ENCODE data around the gene TMCO4.

TMCO4 gene

GRCh38 chr1:19644395-19644680 is 155.4 kb downstream of the TMCO4 start:
- Histone ChIP-seq H3K27me3 (ENCODE audit: insufficient read depth, low read length) (no peaks in the 10 kb centered on the region; the same call in 1 of the 2 replicates), H4K20me1 (ENCODE audit: insufficient read depth, low read length) (no peaks in the 10 kb centered on the region), H3K9ac (ENCODE audit: low read length) (peak overlapping the region; percentile 59; the same call in 1 of the 2 replicates), H3K9me2 (ENCODE audit: low read depth, low read length) (no peaks in the 10 kb centered on the region), H3K27ac (ENCODE audit: low read depth, low read length, poor library complexity, severe bottlenecking) (no peak overlapping the region), H3K4me3 (ENCODE audit: low read depth, low read length, poor library complexity, severe bottlenecking) (peak overlapping the region; percentile 63), H3K9me3 (ENCODE audit: low read length) (no peaks in the 10 kb centered on the region), H2AFZ (ENCODE audit: low read length) (no peak overlapping the region), H3K4me1 (ENCODE audit: insufficient read depth, low read length, severe bottlenecking) (peaks cover 37% of the 10 kb centered on the region), H3F3A (ENCODE audit: insufficient read depth, low read length) (no peaks in the 10 kb centered on the region), H3K79me2 (ENCODE audit: insufficient read depth, low read length) (no peaks in the 10 kb centered on the region), H3K36me3 (ENCODE audit: insufficient read depth, low read length) (no peaks in the 10 kb centered on the region), H3K4me2 (ENCODE audit: low read length) (peak overlapping the region; percentile 71)
- no peak for TF ChIP-seq EZH2 (IDR thresholded peaks at IDR 0.05; ENCODE audit: borderline replicate concordance, low read length)
- TF ChIP-seq, protein P1, sequence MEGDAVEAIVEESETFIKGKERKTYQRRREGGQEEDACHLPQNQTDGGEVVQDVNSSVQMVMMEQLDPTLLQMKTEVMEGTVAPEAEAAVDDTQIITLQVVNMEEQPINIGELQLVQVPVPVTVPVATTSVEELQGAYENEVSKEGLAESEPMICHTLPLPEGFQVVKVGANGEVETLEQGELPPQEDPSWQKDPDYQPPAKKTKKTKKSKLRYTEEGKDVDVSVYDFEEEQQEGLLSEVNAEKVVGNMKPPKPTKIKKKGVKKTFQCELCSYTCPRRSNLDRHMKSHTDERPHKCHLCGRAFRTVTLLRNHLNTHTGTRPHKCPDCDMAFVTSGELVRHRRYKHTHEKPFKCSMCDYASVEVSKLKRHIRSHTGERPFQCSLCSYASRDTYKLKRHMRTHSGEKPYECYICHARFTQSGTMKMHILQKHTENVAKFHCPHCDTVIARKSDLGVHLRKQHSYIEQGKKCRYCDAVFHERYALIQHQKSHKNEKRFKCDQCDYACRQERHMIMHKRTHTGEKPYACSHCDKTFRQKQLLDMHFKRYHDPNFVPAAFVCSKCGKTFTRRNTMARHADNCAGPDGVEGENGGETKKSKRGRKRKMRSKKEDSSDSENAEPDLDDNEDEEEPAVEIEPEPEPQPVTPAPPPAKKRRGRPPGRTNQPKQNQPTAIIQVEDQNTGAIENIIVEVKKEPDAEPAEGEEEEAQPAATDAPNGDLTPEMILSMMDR (IDR thresholded peaks at IDR 0.05; ENCODE audit: low read length) = no peak

DNA sequence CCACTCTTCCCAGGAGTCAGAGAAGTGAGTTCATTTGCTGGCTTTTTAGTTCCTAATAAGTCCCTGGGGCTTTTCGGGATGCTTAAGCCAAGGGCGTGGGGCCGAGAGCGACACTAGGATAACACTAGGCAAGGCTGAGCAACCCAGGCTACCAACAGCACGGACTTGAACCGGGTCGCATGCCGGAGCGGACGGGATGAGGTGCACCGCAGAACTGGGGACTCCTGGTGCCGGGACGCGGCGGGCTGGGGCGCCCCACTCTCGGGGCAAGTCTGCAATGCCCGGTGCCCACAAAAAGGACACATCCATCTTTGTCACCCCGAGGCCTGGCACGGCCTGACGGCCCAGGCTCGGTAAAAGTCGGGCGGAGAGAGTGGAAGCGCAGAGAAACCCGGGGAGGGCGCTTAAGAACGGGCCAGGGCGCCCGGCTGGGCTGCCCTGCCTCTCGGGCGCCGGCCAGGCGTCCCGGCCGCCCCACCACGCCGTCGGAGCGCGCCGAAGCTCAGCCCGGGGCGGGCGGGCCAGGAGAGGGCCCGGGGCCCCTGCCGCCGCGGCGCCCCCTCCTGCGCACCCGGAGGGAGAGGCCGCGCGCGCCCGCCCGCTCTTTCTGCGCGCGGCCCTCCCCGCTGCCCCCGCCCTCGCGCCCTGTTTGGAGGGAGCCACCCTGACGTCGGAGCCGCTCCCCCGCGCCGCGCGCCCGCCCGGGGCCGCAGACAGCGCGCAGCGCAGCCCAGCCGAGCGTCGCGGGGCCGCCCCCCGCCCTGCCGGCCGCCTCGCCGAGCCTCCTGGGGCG is 155.9 kb downstream of the TMCO4 start, which contains the start of gene NBL1:
Gene NBL1, plus strand, starts transcription at position 710 of the 793 bp plus-strand sequence. CDS start 10,720 bp downstream, outside the sequence.
- H2AFZ ChIP-seq (ENCODE audit: low read length) = no peak within 1 kb of the TSS
- no peak within 1 kb of the TSS for H3K27ac ChIP-seq (ENCODE audit: low read depth, low read length, poor library complexity, severe bottlenecking)
- H3K36me3 ChIP-seq (ENCODE audit: insufficient read depth, low read length) = no peaks in the 10 kb centered on the region

DNA sequence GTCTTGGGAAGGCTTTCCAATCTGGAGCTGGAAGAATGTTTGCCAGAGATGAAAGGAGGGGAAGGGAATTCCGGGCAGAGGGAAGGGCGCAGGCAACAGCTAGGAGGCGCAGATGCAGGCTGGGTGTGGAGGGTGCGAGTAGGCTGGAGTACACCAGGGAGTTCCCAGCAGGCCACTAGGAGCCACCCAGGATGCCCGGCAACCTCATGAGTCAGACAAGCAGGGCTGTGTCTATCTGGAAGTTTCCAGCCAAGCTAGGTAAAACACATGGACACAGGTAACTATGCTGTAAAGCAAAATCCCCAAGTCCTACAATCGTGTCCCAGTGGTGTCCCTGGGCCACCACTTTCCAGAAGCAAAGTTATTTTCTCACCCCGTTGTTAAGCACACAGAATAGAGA is 156.6 kb downstream of the TMCO4 start:
- no peak overlapping the region for H3K27ac ChIP-seq (ENCODE audit: low read depth, low read length, poor library complexity, severe bottlenecking)
- H3K4me3 ChIP-seq (ENCODE audit: low read depth, low read length, poor library complexity, severe bottlenecking) = no peak overlapping the region
- no peak overlapping the region for H2AFZ ChIP-seq (ENCODE audit: low read length)
- H3K9me2 ChIP-seq (ENCODE audit: low read depth, low read length) = no peaks in the 10 kb centered on the region
- H3K79me2 ChIP-seq (ENCODE audit: insufficient read depth, low read length) = no peaks in the 10 kb centered on the region
- TF ChIP-seq, protein P1 (IDR thresholded peaks at IDR 0.05; ENCODE audit: low read length) = no peak
- TF ChIP-seq EZH2 (IDR thresholded peaks at IDR 0.05; ENCODE audit: borderline replicate concordance, low read length) = no peak
- no peaks in the 10 kb centered on the region for H3K36me3 ChIP-seq (ENCODE audit: insufficient read depth, low read length)
- H3K27me3 ChIP-seq (ENCODE audit: insufficient read depth, low read length) = no peaks in the 10 kb centered on the region; the same call in 1 of the 2 replicates
- H3F3A ChIP-seq (ENCODE audit: insufficient read depth, low read length) = no peaks in the 10 kb centered on the region
- no peaks in the 10 kb centered on the region for H4K20me1 ChIP-seq (ENCODE audit: insufficient read depth, low read length)
- no peak overlapping the region for H3K9ac ChIP-seq (ENCODE audit: low read length)
- H3K4me2 ChIP-seq (ENCODE audit: low read length) = no peak overlapping the region
- peaks cover 36% of the 10 kb centered on the region for H3K4me1 ChIP-seq (ENCODE audit: insufficient read depth, low read length, severe bottlenecking)
- H3K9me3 ChIP-seq (ENCODE audit: low read length) = no peaks in the 10 kb centered on the region

More for the DNA sequence above, 155.9 kb downstream of the TMCO4 start, which contains the start of gene NBL1:
- Histone ChIP-seq H3K9me3 (ENCODE audit: low read length) (no peaks in the 10 kb centered on the region), H3K4me2 (ENCODE audit: low read length) (peak within 1 kb of the TSS; percentile 71), H3K4me1 (ENCODE audit: insufficient read depth, low read length, severe bottlenecking) (peaks cover 37% of the 10 kb centered on the region), H3K9ac (ENCODE audit: low read length) (peak within 1 kb of the TSS; percentile 59), H3K9me2 (ENCODE audit: low read depth, low read length) (no peaks in the 10 kb centered on the region), H4K20me1 (ENCODE audit: insufficient read depth, low read length) (no peaks in the 10 kb centered on the region), H3F3A (ENCODE audit: insufficient read depth, low read length) (no peaks in the 10 kb centered on the region), H3K4me3 (ENCODE audit: low read depth, low read length, poor library complexity, severe bottlenecking) (peak within 1 kb of the TSS; percentile 63), H3K27me3 (ENCODE audit: insufficient read depth, low read length) (no peaks in the 10 kb centered on the region; the same call in 1 of the 2 replicates), H3K79me2 (ENCODE audit: insufficient read depth, low read length) (no peaks in the 10 kb centered on the region)
- TF ChIP-seq, protein P1 (IDR thresholded peaks at IDR 0.05; ENCODE audit: low read length) = no peak
- no peak for TF ChIP-seq EZH2 (IDR thresholded peaks at IDR 0.05; ENCODE audit: borderline replicate concordance, low read length)
